GM15510 (cell line): ENCODE measurements around the gene HTR4.

Source experiments
- POLR2A ChIP-seq: IDR thresholded peaks from 3 replicates; pipeline ENCODE4 v1.6.1; 2011; ENCODE audit warnings: borderline replicate concordance; ENCODE audit not compliant: insufficient read length; ENCODE audit errors: extremely low read depth

Gene HTR4

DNA sequence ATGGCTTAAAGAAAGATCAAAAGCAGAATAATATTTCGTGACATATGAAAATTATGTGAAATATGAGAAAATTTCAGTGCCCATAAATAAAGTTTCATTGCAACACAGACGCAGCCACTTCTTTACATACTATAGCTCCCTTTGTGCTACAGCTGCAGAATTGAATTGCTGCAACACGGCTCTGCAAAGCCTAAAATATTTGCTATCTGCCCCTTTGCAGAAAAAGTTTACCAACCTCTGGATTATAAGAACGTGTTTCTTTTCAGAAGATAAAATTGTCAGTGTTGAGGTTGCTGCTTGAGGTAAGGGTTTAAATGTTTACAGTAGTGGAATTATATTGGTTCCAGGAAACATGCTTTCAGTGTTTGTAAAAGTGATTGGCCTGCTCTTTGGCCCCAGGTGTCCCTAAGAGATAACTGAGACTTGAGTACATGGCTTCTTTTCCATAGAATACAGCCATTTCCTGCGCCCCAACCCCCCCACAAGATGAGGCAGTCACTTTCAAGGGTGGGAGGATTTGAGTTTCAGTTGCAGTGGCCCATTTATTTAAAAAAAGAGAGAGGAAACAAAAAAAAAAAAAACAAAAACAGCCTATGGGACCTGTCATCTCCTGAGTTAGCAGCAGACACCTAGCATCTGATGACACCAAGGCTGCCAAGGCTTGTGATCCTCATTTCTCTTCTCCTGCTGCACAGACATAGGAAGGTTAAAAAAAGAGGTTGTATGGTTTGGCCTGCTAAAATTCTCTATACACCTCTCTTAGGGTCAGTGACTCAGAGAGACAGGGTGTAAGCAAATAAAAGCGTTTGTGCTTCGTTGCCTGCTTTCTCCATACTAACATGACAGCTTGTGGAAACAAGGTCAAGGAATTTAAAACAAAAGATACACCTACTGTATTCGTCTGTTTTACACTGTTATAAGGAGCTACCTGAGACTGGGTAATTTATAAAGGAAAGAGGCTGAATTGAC is 28.0 kb upstream of the HTR4 start:
- TF ChIP-seq POLR2A, result no peak

- TF ChIP-seq POLR2A, result no peak
These were observed 27.1 kb upstream of the HTR4 start for GRCh38 chr5:148681157-148682057.

- TF ChIP-seq POLR2A, result no peak
These were observed 12.0 kb upstream of the HTR4 start for GRCh38 chr5:148666353-148666752.

DNA sequence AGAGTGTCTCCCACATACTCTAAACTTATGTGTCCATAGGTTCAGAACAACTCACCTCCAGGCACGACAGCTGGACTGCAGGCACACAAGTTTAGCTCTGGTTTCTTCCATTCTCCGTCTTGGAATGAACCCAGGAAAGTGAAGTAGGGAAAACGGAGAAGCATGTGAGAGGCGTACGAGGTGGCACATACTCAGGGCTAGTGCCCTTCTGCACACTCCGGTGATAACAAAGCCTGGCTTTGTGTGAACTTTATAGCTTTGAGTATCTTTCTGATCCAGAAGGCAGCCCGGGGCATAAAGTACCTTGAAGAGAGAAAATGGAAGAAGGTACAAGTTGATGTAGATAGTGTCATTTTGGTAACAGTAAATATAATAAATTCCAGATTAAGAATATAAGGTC is 11.1 kb upstream of the HTR4 start:
- TF ChIP-seq POLR2A, result no peak

- TF ChIP-seq POLR2A, result no peak
These were observed 9.2 kb upstream of the HTR4 start for GRCh38 chr5:148663509-148663908.

DNA sequence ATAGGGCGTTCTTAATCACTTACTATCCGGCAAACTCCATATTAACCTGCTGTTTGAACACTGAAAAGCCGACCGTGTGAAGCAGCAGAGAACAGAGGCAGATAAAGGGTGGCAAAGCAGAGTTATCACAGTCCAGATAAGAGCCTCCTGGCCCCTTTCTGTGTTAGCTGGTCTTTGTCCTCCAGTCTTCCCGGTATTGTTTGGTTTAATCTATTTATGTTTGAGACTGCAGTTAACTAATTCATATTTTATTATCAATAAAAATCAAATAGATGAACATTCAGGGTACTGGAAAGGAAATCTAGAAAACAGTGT is 6.0 kb upstream of the HTR4 start:
- TF ChIP-seq POLR2A, result no peak

DNA sequence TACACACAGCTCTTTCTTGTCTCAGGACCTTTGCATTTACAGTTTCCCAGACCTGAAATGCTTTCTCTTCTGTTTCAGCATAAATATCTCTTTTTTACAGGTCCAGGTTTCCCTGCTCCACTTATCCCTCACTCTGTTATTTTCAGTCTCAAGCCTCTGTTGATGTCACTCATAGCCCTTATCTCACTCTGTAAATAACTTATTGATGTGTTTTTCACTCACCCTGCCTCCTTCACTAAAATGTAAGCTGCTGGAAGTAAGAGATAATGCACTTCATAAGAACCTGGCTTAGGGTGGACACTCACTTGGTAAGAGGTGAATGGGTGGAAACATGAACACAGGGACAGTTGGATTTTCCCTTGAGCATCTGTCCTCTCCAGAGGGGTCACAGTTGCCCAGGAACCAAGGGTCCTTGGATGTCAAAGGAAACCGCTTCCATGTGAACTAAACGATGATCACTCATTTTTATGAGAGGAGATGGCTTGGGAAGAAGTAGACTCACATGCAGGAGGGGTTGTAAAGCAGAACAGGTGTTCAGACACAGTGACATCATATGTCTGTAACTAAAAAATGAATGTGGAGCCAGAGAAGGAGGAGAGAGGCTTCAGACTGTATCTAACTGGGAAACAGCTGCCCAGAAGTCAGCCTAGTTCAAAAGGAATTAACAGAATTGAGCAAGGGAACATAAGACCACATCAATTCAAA is 5.5 kb upstream of the HTR4 start:
- TF ChIP-seq POLR2A, result no peak

DNA sequence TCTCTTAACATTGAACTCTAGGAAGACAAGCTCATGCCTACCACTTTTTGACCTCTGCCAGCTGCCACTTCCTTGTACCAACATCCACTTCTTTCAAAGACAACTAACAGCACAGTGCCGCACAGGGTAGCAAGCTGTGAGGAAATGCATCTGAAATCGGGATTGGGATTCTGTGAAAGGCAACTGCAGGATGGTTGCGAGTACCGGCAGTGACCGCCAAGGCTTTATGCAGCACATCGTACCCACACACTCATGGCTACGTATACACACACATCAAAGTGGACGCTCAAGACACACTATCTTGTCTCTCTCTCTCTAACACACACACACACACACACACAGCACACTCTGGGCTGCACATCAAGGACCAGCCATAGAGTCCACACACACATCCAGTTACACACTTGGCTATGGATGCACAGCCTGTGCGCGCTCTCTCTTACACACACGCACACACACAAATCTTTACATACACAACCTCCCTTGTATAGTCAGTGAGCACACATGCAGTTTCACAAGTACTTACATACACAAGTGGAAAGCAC is 964 bp downstream of the HTR4 start:
- TF ChIP-seq POLR2A, result no peak

- no peak for TF ChIP-seq POLR2A
These were observed 2.8 kb downstream of the HTR4 start for GRCh38 chr5:148651528-148651927.

DNA sequence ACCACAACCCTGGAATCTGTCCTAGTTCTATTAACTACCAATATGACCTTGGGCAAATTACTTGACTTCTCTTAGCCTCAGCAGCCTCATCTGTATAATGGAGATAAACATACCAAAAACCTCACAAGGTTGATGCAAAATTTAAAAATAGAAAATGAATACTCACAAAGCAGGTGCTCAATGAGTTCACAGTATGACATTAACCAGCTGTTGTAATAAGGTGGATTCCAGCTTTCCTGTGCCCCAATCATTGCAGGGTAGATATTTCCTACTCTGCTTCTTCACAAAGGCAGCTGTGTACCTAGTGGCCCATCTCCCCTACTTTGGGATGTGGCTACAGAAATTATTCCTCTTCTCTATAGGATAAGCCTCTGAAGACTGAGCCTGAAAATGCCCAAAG is 8.8 kb downstream of the HTR4 start:
- no peak for TF ChIP-seq POLR2A

DNA sequence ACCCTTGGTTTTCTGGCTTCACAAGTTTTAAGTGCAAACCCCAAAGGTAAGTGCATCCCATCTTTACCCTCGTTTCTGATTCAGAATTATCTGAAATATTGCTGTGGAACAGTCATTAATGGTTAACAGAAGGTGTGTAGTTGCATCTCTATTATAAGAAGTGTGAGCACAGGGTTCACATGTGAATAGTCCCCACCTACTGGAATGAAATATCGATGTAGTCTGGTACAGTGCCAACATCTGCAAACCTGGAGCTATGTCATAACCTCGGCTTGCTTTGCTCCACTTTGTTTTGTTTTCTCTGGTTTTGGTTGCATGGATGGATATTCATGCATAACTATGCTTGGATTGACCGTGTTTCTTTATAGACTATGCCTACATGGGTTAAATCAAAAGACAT is 12.6 kb downstream of the HTR4 start:
- TF ChIP-seq POLR2A, result no peak

DNA sequence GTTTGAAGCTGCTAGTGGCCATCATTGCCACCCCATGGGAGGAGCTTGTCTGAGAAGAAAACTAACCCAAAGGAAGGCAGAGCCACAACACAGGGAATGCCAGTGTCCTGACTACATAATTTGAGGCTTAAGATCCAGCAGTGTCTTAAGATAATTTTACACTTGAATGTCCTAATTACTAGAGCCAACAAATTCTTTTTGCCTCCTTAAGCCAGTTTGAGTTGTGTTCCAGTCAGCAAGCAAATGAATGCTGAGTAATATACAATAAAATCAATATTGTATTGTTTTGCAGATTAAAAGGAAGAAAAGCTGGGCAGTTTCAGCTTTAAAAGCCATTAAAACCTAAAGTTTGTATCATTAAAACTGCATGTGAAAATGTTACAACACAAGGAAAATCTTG is 13.9 kb downstream of the HTR4 start:
- no peak for TF ChIP-seq POLR2A

DNA sequence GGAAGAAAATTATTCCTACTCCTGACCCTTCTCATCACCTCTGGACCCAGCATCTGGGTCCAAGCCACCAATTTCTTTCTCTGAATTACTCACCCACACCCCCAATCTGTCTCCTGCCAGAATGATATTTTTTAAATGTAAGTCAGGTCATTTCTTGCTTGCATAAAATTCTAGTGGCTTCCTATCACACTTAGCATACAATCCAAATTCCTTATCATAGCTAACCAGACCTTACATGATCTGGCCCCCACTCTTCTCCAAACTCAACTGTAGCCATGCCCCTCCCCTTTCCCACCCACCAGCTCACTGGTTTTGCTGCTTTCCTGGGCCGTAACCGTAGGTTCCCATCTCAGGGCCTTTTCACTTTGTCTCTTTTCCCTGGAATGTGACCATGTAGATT is 15.2 kb downstream of the HTR4 start:
- no peak for TF ChIP-seq POLR2A

- no peak for TF ChIP-seq POLR2A
These were observed 18.0 kb downstream of the HTR4 start for GRCh38 chr5:148636353-148636752.
